HK-2 (cell line): Measurements from ENCODE around the gene GCNT2.
"Not testable (repeated sequence)": the region's sequence is repeated elsewhere in the genome, so short reads cannot be mapped to it uniquely, and the experiment has no call there.

Experiments
- DNase-seq: peaks from one replicate; pipeline ENCODE4 v3.0.0-alpha.2; 2018; ENCODE audit not compliant: unreplicated experiment

GCNT2 gene

GRCh38 chr6:10514049-10514780, 6.9 kb upstream of the GCNT2 start:
- no peak for DNase-seq

- no peak for DNase-seq
These were observed 4.2 kb upstream of the GCNT2 start for GRCh38 chr6:10516953-10517352.

GRCh38 chr6:10518557-10519407, 2.4 kb upstream of the GCNT2 start:
- no peak for DNase-seq

- DNase-seq: not testable (repeated sequence)
These were observed 1.8 kb upstream of the GCNT2 start for GRCh38 chr6:10519408-10519697.

GRCh38 chr6:10520468-10520867, 683 bp upstream of the GCNT2 start:
- no peak for DNase-seq

GRCh38 chr6:10522929-10523573, 1.9 kb downstream of the GCNT2 start:
- no peak for DNase-seq

GRCh38 chr6:10526156-10526555, 5.0 kb downstream of the GCNT2 start:
- DNase-seq: no peak

GRCh38 chr6:10528158-10528981, 7.2 kb downstream of the GCNT2 start:
- DNase-seq: peak; percentile 40

- DNase-seq: peak; percentile 54
These were observed 8.2 kb downstream of the GCNT2 start for GRCh38 chr6:10529231-10529801.

- DNase-seq: not testable (repeated sequence)
These were observed 8.8 kb downstream of the GCNT2 start for GRCh38 chr6:10529828-10530374.

- DNase-seq: no peak
These were observed 10.4 kb downstream of the GCNT2 start for GRCh38 chr6:10531503-10531902.

GRCh38 chr6:10531942-10532341, 10.8 kb downstream of the GCNT2 start:
- no peak for DNase-seq

GRCh38 chr6:10532392-10532791, 11.2 kb downstream of the GCNT2 start:
- peak; percentile 36 for DNase-seq

- DNase-seq: no peak
These were observed 13.2 kb downstream of the GCNT2 start for GRCh38 chr6:10534419-10534762.

GRCh38 chr6:10535193-10535592, 14.0 kb downstream of the GCNT2 start:
- no peak for DNase-seq

- no peak for DNase-seq
These were observed 16.6 kb downstream of the GCNT2 start for GRCh38 chr6:10537726-10538125.

- DNase-seq: no peak
These were observed 19.1 kb downstream of the GCNT2 start for GRCh38 chr6:10540073-10540746.

GRCh38 chr6:10541591-10541990, 20.4 kb downstream of the GCNT2 start:
- no peak for DNase-seq

- no peak for DNase-seq
These were observed 21.1 kb downstream of the GCNT2 start for GRCh38 chr6:10542213-10542612.

- DNase-seq: no peak
These were observed 22.3 kb downstream of the GCNT2 start for GRCh38 chr6:10543488-10543887.

- no peak for DNase-seq
These were observed 24.3 kb downstream of the GCNT2 start for GRCh38 chr6:10545482-10545881.
